Neutrophil (primary cell): ENCODE data around the gene TRIM3.
A peak's percentile ranks its signal among the peaks of the same experiment; 100 is the strongest.

ENCODE experiments used
- H3K27ac ChIP-seq: fragments of 200-600 bp; sonication (generic); 2 replicates; pipeline ENCODE4 v1.5.1; 2016; ENCODE audit warnings: mild to moderate bottlenecking, moderate library complexity
- H3K27me3 ChIP-seq: fragments of 200-600 bp; sonication (generic); 2 replicates; pipeline ENCODE4 v1.6.0; 2016; ENCODE audit warnings: mild to moderate bottlenecking
- H3K36me3 ChIP-seq: fragments of 200-600 bp; sonication (generic); 2 replicates; pipeline ENCODE4 v1.5.1; 2017
- H3K4me1 ChIP-seq, 2 experiments: fragments of 200-600 bp in 1 of 2; sonication (generic) in 1 of 2; 1 replicate in 1 of 2; 2 replicates in 1 of 2; pipeline versions ENCODE4 v1.5.1 to v1.6.1; 2013 to 2016; ENCODE audit warnings: low read depth in 1 of 2, low read length in 1 of 2, mild to moderate bottlenecking in 1 of 2, moderate library complexity in 1 of 2; ENCODE audit not compliant: control insufficient read depth in 1 of 2, insufficient read depth in 1 of 2
- H3K4me3 ChIP-seq, 2 experiments: fragments of 200-600 bp in 1 of 2; sonication (generic) in 1 of 2; 1 replicate in 1 of 2; 2 replicates in 1 of 2; pipeline ENCODE4 v1.5.1; 2013 to 2016; ENCODE audit warnings: low read depth in 1 of 2, low read length in 1 of 2, mild to moderate bottlenecking in 1 of 2, moderate library complexity in 1 of 2
- H3K9me3 ChIP-seq: fragments of 200-600 bp; sonication (generic); 2 replicates; pipeline ENCODE4 v1.5.1; 2016
- CTCF ChIP-seq: fragments of 200-600 bp; sonication (generic); IDR thresholded peaks from 2 replicates; pipeline ENCODE4 v1.5.1; 2016; ENCODE audit warnings: antibody characterized with exemption

The TRIM3 gene

GRCh38 chr11:6419009-6419631 is 54.6 kb downstream of the TRIM3 start, which contains the start of gene APBB1:
TSS of gene APBB1 (minus strand) at chr11:6419094. CDS start at chr11:6411347, 7,747 bp downstream.
- H3K36me3 ChIP-seq, result no peaks in the 10 kb centered on the region
- peaks cover 6 to 27% of the 10 kb centered on the region in 2 experiments for H3K4me1 ChIP-seq
- no peak for TF ChIP-seq CTCF
- no peak within 1 kb of the TSS for H3K27ac ChIP-seq
- no peaks in the 10 kb centered on the region for H3K9me3 ChIP-seq
- peaks cover 90% of the 10 kb centered on the region for H3K27me3 ChIP-seq
- H3K4me3 ChIP-seq, result peak within 1 kb of the TSS; percentile 46 to 65

- Histone ChIP-seq H3K4me3 (peak overlapping the region; percentile 46 to 65), H3K36me3 (no peaks in the 10 kb centered on the region), H3K4me1 (peaks cover 6 to 27% of the 10 kb centered on the region in 2 experiments), H3K27me3 (peaks cover 85% of the 10 kb centered on the region), H3K27ac (no peak overlapping the region), H3K9me3 (no peaks in the 10 kb centered on the region)
- TF ChIP-seq CTCF, result no peak
Observed at GRCh38 chr11:6418557-6419008, 55.2 kb downstream of the TRIM3 start.

- no peaks in the 10 kb centered on the region for H3K36me3 ChIP-seq
- peaks cover 79% of the 10 kb centered on the region for H3K27me3 ChIP-seq
- TF ChIP-seq CTCF, result no peak
- H3K27ac ChIP-seq, result no peak overlapping the region
- peaks cover 6 to 27% of the 10 kb centered on the region in 2 experiments for H3K4me1 ChIP-seq
- peak overlapping the region in 1 of 2 experiments; percentile 65 for H3K4me3 ChIP-seq
- no peaks in the 10 kb centered on the region for H3K9me3 ChIP-seq
Observed at GRCh38 chr11:6417907-6418556, 55.7 kb downstream of the TRIM3 start.

- H3K36me3 ChIP-seq, result no peaks in the 10 kb centered on the region
- peaks cover 57% of the 10 kb centered on the region for H3K27me3 ChIP-seq
- H3K9me3 ChIP-seq, result no peaks in the 10 kb centered on the region
- peaks cover 6 to 27% of the 10 kb centered on the region in 2 experiments for H3K4me1 ChIP-seq
- H3K27ac ChIP-seq, result no peak overlapping the region
- no peak for TF ChIP-seq CTCF
- no peak overlapping the region for H3K4me3 ChIP-seq
Observed at GRCh38 chr11:6415797-6416196, 57.9 kb downstream of the TRIM3 start.

GRCh38 chr11:6414874-6415328 is 58.8 kb downstream of the TRIM3 start:
- Histone ChIP-seq H3K27me3 (peaks cover 48% of the 10 kb centered on the region), H3K27ac (no peak overlapping the region), H3K9me3 (no peaks in the 10 kb centered on the region), H3K36me3 (no peaks in the 10 kb centered on the region), H3K4me3 (no peak overlapping the region), H3K4me1 (peaks cover 6 to 27% of the 10 kb centered on the region in 2 experiments)
- no peak for TF ChIP-seq CTCF
